ENCODE results near the gene EDAR. TPM values are rescaled to one million over a fixed set of nuclear protein-coding genes. Genes with fewer than 3 reads are reported as not detected.

EDAR gene
- total and polyA plus RNA-seq, 7 donors, result under 0.01 to 0.87 TPM; not detected in 5

DNA sequence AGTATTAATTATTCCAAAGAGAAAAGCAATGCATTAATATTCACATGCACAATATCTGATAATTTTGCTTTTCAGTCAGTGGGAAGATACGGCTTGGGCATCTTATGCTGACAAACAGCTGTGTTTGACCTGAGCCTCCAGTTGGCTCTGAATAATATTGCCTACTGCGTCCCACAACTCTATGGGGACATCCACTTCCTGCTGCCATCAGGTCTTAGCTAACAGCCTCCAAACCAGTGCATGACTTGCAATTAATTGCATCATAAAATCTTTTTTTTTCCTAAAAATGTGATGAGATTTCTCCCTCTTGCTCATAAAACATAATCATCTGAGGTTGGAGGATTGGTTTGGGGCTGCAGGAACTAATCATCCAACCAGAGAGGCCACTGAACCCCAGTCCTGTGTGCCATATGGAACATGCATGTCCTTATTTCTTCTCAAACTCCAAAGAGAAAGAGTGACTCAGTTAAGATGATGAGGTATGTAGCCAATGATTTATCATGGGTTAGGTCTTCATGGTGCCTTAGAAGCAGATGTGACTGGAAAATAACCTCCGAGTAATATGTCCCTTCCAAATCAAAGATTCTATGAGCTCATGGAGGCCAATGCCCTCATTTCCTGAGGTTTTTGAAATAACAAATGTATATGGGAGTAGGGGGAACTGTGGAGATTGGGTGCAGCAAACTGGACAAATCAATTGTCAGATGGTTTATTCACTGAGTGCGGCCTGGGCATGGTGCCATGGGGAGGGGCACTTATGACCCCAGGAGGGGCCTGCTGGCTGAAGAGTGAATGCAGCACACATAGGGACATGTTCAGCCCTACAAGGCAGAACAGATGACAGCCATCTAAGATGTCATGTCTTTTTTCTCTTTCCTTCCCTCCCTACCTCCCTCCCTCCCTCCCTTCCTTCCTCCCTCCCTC is 39.4 kb downstream of the EDAR start:
- H3K4me3 ChIP-seq, result no peak overlapping the region
- H3K27ac ChIP-seq, result no peak overlapping the region
- no peaks in the 10 kb centered on the region for H3K27me3 ChIP-seq
- H3K9me3 ChIP-seq, result peaks cover 0 to 6% (median 1%) of the 10 kb centered on the region in 4 donors
- 58 to 70% methylated on average over 4 of the region's 4 CpGs for WGBS, 2 donors
- H3K4me1 ChIP-seq, result no peaks in the 10 kb centered on the region
- no peaks in the 10 kb centered on the region for H3K36me3 ChIP-seq
- no peak for DNase-seq
- TF ChIP-seq POLR2AphosphoS5 (IDR thresholded peaks at IDR 0.05) (no peak), EP300 (IDR thresholded peaks at IDR 0.05) (no peak), POLR2A (IDR thresholded peaks at IDR 0.05) (no peak)
- TF ChIP-seq, protein P1, sequence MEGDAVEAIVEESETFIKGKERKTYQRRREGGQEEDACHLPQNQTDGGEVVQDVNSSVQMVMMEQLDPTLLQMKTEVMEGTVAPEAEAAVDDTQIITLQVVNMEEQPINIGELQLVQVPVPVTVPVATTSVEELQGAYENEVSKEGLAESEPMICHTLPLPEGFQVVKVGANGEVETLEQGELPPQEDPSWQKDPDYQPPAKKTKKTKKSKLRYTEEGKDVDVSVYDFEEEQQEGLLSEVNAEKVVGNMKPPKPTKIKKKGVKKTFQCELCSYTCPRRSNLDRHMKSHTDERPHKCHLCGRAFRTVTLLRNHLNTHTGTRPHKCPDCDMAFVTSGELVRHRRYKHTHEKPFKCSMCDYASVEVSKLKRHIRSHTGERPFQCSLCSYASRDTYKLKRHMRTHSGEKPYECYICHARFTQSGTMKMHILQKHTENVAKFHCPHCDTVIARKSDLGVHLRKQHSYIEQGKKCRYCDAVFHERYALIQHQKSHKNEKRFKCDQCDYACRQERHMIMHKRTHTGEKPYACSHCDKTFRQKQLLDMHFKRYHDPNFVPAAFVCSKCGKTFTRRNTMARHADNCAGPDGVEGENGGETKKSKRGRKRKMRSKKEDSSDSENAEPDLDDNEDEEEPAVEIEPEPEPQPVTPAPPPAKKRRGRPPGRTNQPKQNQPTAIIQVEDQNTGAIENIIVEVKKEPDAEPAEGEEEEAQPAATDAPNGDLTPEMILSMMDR (IDR thresholded peaks at IDR 0.05), result no peak
- intact Hi-C loops (cut with DNase I), result loop anchor here (10.0 kb wide), 1 partner anchor 95 kb away; no protein-coding TSS in a partner anchor

DNA sequence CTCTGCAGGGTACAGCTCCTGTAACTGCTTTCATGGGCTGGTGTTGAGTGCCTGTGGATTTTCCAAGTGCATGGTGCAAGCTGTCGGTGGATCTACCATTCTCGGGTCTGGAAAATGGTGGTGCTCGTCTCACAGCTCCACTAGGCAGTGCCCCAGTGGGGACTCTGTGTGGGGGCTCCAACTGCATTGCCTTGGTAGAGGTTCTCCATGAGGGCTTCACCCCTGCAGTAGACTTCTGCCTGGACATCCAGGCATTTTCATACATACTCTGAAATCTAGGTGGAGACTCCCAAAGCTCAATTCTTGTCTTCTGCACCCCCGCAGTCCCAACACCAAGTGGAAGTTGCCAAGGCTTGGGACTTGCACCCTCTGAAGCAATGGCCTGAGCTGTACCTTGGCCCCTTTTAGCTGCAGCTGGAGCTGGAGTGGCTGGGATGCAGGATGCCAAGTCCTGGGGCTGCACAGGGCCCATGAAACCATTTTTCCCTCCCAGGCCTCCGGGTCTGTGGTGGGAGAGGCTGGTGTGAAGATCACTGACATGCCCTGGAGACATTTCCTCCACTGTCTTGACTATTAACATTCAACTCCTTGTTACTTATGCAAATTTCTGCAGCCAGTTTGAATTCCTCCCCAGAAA is 41.6 kb downstream of the EDAR start:
- intact Hi-C loops (cut with DNase I), result loop anchor here (10.0 kb wide), 1 partner anchor 93 kb away; no protein-coding TSS in a partner anchor
- 93 to 94% methylated on average over 5 of the region's 5 CpGs for WGBS, 2 donors
- no peak for DNase-seq

DNA sequence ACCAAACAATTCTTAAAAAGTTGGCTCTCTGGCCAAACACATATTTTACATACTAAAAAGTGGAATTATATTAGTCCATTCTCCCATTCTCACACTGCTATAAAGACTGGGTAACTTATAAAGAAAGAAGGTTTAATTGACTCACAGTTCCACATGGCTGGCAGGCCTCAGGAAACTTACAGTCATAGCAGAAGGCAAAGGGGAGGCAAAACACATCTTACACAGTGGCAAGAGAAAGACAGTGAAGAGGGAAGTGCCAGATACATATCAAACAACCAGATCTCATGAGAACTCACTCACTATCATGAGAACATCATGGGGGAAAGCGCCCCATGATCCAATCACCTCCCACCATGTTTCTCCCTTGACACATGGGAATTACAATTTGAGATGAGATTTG is 42.6 kb downstream of the EDAR start:
- no peak overlapping the region for H3K27ac ChIP-seq
- intact Hi-C loops (cut with DNase I), result loop anchor here (10.0 kb wide), 1 partner anchor 92 kb away; no protein-coding TSS in a partner anchor
- H3K4me3 ChIP-seq, result no peak overlapping the region
- no peaks in the 10 kb centered on the region for H3K4me1 ChIP-seq
- peaks cover 0 to 3% (median 0%) of the 10 kb centered on the region in 4 donors for H3K9me3 ChIP-seq
- no peaks in the 10 kb centered on the region for H3K36me3 ChIP-seq
- 97 to 100% methylated on average over 1 of the region's 1 CpG for WGBS, 2 donors
- DNase-seq, result no peak
- H3K27me3 ChIP-seq, result no peaks in the 10 kb centered on the region
- TF ChIP-seq POLR2A (IDR thresholded peaks at IDR 0.05) (no peak), EP300 (IDR thresholded peaks at IDR 0.05) (no peak), POLR2AphosphoS5 (IDR thresholded peaks at IDR 0.05) (no peak)
- TF ChIP-seq, protein P1 (IDR thresholded peaks at IDR 0.05), result no peak

More for the DNA sequence above, 41.6 kb downstream of the EDAR start:
- H3K9me3 ChIP-seq, result peaks cover 0 to 3% (median 0%) of the 10 kb centered on the region in 4 donors
- TF ChIP-seq, protein P1 (IDR thresholded peaks at IDR 0.05), result no peak
- TF ChIP-seq POLR2AphosphoS5 (IDR thresholded peaks at IDR 0.05) (no peak), EP300 (IDR thresholded peaks at IDR 0.05) (no peak), POLR2A (IDR thresholded peaks at IDR 0.05) (no peak)
- no peaks in the 10 kb centered on the region for H3K4me1 ChIP-seq
- no peak overlapping the region for H3K4me3 ChIP-seq
- H3K36me3 ChIP-seq, result no peaks in the 10 kb centered on the region
- no peak overlapping the region for H3K27ac ChIP-seq
- H3K27me3 ChIP-seq, result no peaks in the 10 kb centered on the region

DNA sequence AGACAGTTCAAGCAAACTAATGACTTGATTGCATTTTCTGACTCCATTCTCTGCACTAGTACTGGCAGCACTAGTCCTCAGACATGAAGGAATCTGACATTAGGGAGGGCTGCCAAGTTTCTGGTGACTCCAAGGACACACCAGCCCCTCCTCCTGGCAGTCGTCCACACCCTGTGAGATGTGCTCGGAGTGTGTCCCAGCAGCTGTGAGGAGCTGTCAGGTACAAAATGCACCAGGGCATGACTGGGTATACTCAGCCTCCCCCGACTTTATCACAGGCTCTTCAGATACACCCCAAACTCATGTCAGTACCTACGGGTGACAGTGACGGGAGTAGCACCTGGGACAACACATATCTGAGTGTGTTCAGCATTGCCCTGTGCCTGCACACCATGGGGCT is 43.1 kb downstream of the EDAR start:
- 66 to 82% methylated on average over 5 of the region's 5 CpGs for WGBS, 2 donors
- Histone ChIP-seq H3K36me3 (no peaks in the 10 kb centered on the region), H3K9me3 (peaks cover 0 to 3% (median 0%) of the 10 kb centered on the region in 4 donors), H3K27ac (no peak overlapping the region), H3K27me3 (no peaks in the 10 kb centered on the region), H3K4me1 (no peaks in the 10 kb centered on the region), H3K4me3 (no peak overlapping the region)
- DNase-seq, result no peak
- intact Hi-C loops (cut with DNase I), result loop anchor here (10.0 kb wide), 1 partner anchor 91 kb away; no protein-coding TSS in a partner anchor
- TF ChIP-seq POLR2A (IDR thresholded peaks at IDR 0.05), result no peak
- TF ChIP-seq, protein P1 (IDR thresholded peaks at IDR 0.05), result no peak
- no peak for TF ChIP-seq POLR2AphosphoS5 (IDR thresholded peaks at IDR 0.05)
- no peak for TF ChIP-seq EP300 (IDR thresholded peaks at IDR 0.05)

Measured in sigmoid colon (tissue), 7 donors.